PFSK-1 (cell line): Measurements from ENCODE around the gene ASS1.

Source experiments
- FOXP2 ChIP-seq: optimal IDR thresholded peaks from 2 replicates; pipeline ENCODE3; 2011; ENCODE audit warnings: borderline replicate concordance, control low read depth, inconsistent platforms; ENCODE audit not compliant: insufficient read depth; ENCODE audit errors: extremely low read length, extremely low read depth
- POLR2AphosphoS5 ChIP-seq: IDR thresholded peaks from 2 replicates; pipeline ENCODE4 v1.6.1; 2012; ENCODE audit warnings: low read depth, mild to moderate bottlenecking, control low read depth, low read length, moderate library complexity
- SIN3A ChIP-seq: IDR thresholded peaks from 2 replicates; pipeline ENCODE4 v1.6.1; 2012; ENCODE audit warnings: mild to moderate bottlenecking, low read length, moderate library complexity, borderline replicate concordance; ENCODE audit not compliant: insufficient read depth
- TAF1 ChIP-seq: IDR thresholded peaks from 2 replicates; pipeline ENCODE4 v1.6.1; 2012; ENCODE audit warnings: low read length, control low read depth, borderline replicate concordance; ENCODE audit not compliant: insufficient read depth
- TF ChIP-seq, protein P1 (sequence below), 2 experiments: IDR thresholded peaks; 2 replicates each; pipeline versions ENCODE4 v1.6.1 to v1.8.0; 2011 to 2012; ENCODE audit warnings: low read depth in 2 of 2, low read length in 2 of 2, control low read depth in 1 of 2, inconsistent platforms in 1 of 2, mild to moderate bottlenecking in 1 of 2, moderate library complexity in 1 of 2; ENCODE audit not compliant: insufficient read depth in 1 of 2

Gene ASS1

DNA sequence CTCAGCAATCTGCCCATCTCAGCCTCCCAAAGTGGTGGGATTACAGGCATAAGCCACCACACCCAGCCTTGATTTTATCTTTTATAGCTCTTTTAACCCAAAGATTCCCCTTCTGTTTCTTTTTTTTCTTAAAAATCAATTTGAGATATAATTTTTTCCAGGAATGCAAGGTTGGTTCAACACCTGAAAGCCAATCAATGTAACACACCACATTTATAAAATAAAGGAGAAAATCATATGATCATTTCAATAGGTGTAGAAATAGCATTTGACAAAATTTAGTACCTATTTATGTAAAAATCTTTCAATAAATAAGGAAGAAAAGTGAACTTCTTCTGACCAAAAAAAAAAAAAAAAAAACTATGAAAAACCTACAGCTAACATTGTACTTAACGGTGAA lies 3.7 kb upstream of the ASS1 start:
- TF ChIP-seq POLR2AphosphoS5 (no peak), FOXP2 (no peak), TAF1 (no peak), SIN3A (no peak)
- TF ChIP-seq, protein P1, sequence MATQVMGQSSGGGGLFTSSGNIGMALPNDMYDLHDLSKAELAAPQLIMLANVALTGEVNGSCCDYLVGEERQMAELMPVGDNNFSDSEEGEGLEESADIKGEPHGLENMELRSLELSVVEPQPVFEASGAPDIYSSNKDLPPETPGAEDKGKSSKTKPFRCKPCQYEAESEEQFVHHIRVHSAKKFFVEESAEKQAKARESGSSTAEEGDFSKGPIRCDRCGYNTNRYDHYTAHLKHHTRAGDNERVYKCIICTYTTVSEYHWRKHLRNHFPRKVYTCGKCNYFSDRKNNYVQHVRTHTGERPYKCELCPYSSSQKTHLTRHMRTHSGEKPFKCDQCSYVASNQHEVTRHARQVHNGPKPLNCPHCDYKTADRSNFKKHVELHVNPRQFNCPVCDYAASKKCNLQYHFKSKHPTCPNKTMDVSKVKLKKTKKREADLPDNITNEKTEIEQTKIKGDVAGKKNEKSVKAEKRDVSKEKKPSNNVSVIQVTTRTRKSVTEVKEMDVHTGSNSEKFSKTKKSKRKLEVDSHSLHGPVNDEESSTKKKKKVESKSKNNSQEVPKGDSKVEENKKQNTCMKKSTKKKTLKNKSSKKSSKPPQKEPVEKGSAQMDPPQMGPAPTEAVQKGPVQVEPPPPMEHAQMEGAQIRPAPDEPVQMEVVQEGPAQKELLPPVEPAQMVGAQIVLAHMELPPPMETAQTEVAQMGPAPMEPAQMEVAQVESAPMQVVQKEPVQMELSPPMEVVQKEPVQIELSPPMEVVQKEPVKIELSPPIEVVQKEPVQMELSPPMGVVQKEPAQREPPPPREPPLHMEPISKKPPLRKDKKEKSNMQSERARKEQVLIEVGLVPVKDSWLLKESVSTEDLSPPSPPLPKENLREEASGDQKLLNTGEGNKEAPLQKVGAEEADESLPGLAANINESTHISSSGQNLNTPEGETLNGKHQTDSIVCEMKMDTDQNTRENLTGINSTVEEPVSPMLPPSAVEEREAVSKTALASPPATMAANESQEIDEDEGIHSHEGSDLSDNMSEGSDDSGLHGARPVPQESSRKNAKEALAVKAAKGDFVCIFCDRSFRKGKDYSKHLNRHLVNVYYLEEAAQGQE (IDR thresholded peaks at IDR 0.05; ENCODE audit: insufficient read depth in 1 of 2, low read depth in 2 of 2, low read length in 2 of 2): no peak

DNA sequence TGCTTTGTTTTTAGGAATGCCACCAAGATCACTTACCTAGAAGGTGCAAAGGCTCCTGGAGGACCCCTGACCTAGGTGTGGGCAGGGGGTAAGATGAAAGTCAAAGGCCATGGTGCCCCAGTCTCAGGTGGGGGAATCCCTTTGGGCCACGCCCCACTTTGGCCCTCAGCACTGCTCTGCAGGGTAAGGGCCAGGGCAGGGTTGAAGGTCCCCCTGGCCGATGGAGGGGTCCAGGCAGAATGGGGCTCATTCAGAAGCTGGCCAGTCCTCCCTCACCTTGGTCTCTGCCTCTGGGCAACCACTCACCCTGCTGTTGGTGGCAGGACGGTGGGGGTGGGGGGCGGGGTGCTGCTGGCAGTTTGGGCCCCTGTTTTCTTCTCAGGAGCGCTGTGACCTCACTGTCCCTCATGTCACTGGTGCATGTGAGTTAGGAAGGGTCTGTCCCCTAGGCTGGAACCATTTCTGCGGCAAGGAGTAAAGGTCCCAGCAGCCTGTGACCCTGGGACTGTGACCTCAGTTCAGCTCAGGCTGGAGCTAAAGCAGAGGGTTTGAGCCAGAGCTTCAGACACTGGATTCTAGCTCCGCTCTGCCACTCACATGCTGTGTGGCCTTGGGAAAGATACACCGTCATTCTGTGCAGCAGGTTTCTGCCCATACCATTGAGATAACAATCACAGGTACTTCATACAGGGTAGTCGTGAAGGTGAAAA lies 1.9 kb upstream of the ASS1 start:
- TF ChIP-seq FOXP2 (no peak), TAF1 (no peak), SIN3A (no peak), POLR2AphosphoS5 (no peak)
- TF ChIP-seq, protein P1 (IDR thresholded peaks at IDR 0.05; ENCODE audit: insufficient read depth in 1 of 2, low read depth in 2 of 2, low read length in 2 of 2): no peak

DNA sequence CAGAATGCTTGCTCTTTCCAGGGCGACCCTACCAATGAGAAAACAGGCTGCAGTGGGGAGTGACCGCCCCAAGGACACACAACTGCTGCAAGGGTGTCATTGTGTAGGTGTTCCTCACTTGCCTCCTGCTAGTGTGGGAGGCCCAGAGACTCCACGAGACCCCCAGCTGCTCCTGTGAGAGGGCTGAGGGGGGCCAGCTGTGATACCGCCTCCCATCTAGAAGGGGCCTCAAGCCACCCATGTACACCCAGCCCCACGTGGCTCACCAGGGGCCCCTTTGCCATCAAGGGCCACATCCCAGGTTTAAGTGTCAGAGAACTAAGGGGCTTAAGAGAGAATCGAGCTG lies 1.3 kb upstream of the ASS1 start:
- TF ChIP-seq SIN3A (no peak), POLR2AphosphoS5 (no peak), FOXP2 (no peak), TAF1 (no peak)
- TF ChIP-seq, protein P1 (IDR thresholded peaks at IDR 0.05; ENCODE audit: insufficient read depth in 1 of 2, low read depth in 2 of 2, low read length in 2 of 2): no peak

DNA sequence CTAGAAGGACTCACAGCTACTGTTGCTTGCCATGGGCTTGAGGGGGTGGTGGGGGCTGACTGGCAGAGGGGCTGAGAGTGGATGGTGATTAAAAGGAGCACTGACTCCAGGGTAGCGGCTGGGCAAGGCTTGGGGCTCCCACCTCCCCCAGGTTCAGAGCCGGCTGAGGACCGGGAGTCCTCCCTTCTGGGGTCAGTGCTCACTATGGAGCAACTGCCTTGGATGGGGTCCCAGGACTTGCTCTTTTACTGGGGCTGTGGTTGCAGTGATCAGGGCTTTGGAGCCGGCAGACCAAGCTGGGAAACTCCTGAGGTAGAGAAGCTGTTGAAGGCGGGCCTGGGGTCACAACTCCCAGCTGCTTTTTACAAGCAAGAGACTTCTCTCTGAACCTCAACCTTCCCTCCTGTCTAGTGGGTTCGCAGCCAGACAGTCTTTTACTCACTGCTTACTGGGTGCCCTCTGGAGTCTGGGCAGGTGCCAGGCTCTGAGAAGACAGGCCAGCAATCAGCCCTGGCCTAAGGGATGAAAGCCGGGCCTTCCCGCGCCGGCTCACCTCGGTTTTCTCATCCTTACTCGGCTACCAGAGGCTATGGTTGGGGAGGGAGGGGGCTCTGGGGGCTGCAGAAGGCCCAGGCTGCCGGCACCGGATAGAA lies 795 bp upstream of the ASS1 start:
- TF ChIP-seq POLR2AphosphoS5: no peak
- TF ChIP-seq, protein P1 (IDR thresholded peaks at IDR 0.05; ENCODE audit: insufficient read depth in 1 of 2, low read depth in 2 of 2, low read length in 2 of 2): no peak
- TF ChIP-seq TAF1: no peak
- TF ChIP-seq SIN3A: no peak
- no peak for TF ChIP-seq FOXP2
